Lower leg skin (tissue), 4 donors: ENCODE data around the gene ITM2B. TPM values are rescaled to one million over a fixed set of nuclear protein-coding genes. Genes with fewer than 3 reads are reported as not detected.

ENCODE experiments used
- DNase-seq, 2 donors: peaks; one replicate each; pipeline ENCODE4 v3.0.0-alpha.2; 2019; ENCODE audit warnings: low spot score in 2 of 2
- H3K4me3 ChIP-seq: fragments of 200-600 bp; sonication (generic); 2 replicates; pipeline ENCODE4 v1.5.1; 2017; ENCODE audit warnings: mild to moderate bottlenecking, low read depth; ENCODE audit not compliant: poor library complexity, severe bottlenecking
- POLR2A ChIP-seq, 2 donors: fragments of 450-650 bp; IDR thresholded peaks; one replicate each; pipeline ENCODE4 v1.6.1; 2016 to 2017; ENCODE audit warnings: antibody characterized with exemption in 2 of 2, mild to moderate bottlenecking in 1 of 2, moderate library complexity in 1 of 2
- WGBS, 2 donors: methylation state at CpG; one replicate each; pipeline ENCODE4 v1.1.5; 2018; 5-methylcytosine and 5-hydroxymethylcytosine counted together
- intact Hi-C: fragments of 100-400 bp; cut with DNase I; formaldehyde crosslinking; loops from one replicate; pipeline ENCODE4 v1.15.0; 2023; ENCODE audit warnings: low total_unique reads
- total RNA-seq, 4 donors: library from RNA; depleted of rRNA; stranded (reverse); fragments of >200 nt; gene quantifications; one replicate each; pipeline ENCODE4 v1.1.0, GENCODE V29; 2016
- TF ChIP-seq, protein P1 (sequence below), 3 donors: fragments of 450-650 bp; IDR thresholded peaks; one replicate each; pipeline ENCODE4 v1.5.1; 2016; ENCODE audit warnings: antibody characterized with exemption in 3 of 3, mild to moderate bottlenecking in 3 of 3, moderate library complexity in 2 of 3

Gene ITM2B
- total RNA-seq, 4 donors from 2014 or later: 749 to 856 (median 792) TPM

DNA sequence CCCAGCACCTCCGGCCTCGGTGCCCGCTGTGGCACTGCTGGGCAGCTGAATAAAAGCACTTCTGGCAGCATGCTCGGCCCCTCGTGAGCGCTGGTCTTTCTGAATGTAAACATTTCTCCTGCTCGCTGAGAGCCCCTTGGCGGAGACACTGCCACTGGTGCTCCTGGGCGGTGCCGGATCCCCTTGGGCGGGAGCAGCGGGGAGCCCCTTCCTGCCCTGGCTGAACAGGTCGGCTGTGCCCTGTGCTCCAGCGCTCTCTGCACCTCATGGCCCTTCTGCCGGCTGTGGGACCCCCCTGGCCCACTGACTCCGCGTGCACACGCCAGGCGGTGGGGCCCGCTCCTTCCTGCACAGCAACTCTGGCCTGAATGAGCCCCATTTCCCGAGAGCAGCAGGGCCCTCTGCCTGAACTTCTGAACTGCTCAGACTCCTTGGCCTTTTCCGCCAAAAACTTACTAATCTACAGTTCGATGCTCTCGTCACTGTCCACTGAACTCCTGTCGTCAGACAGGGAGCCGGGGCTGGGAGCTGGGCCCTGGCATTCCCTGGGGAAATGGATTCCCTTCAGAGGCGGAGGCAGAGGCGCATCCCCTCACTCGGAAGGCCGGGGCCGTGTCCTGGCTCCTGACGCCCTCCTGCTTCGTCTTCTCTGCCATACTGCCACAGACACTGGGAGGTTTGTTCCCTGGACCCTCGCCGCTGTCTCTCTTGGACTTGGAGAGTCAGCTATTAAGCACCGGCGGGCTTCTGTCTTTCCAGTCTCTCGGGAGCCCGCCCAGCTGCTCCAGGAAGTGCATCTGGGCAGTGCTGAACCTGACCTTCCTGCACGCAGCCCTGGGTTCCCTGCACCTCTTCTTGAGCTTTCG lies 84.7 kb downstream of the ITM2B start:
- DNase-seq: peak in 1 of 2 donors; percentile 85
- H3K4me3 ChIP-seq: no peak overlapping the region
- no peak for TF ChIP-seq POLR2A (IDR thresholded peaks at IDR 0.05)
- TF ChIP-seq, protein P1, sequence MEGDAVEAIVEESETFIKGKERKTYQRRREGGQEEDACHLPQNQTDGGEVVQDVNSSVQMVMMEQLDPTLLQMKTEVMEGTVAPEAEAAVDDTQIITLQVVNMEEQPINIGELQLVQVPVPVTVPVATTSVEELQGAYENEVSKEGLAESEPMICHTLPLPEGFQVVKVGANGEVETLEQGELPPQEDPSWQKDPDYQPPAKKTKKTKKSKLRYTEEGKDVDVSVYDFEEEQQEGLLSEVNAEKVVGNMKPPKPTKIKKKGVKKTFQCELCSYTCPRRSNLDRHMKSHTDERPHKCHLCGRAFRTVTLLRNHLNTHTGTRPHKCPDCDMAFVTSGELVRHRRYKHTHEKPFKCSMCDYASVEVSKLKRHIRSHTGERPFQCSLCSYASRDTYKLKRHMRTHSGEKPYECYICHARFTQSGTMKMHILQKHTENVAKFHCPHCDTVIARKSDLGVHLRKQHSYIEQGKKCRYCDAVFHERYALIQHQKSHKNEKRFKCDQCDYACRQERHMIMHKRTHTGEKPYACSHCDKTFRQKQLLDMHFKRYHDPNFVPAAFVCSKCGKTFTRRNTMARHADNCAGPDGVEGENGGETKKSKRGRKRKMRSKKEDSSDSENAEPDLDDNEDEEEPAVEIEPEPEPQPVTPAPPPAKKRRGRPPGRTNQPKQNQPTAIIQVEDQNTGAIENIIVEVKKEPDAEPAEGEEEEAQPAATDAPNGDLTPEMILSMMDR (IDR thresholded peaks at IDR 0.05): no peak
- intact Hi-C loops: loop anchor here (10.0 kb wide), 1 partner anchor 77 kb away; no protein-coding TSS in a partner anchor
- 86% methylated on average over 39 to 41 of the region's 41 CpGs for WGBS, 2 donors

DNA sequence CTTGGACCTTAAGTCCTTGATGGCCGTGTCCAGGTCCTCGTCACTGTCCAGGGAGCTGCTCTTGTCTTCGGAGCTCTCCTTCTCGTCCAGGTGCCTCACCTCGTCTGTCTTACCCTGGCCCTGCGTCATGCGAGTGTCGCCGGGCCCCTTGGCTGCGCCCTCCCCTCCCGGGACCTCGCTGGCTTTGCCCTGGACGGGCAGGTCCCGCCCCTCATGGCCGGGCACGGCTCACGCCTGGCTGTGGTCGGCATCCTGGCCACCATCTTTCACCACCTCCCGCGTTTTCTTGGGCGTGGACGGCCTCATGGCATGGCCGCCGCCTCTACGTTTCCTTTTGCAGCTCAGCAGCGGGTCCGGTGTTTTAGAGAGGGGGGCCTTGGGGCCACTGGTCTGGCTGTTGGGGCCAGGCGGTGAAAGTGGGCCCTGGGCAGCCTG lies 85.4 kb downstream of the ITM2B start:
- no peak for DNase-seq

DNA sequence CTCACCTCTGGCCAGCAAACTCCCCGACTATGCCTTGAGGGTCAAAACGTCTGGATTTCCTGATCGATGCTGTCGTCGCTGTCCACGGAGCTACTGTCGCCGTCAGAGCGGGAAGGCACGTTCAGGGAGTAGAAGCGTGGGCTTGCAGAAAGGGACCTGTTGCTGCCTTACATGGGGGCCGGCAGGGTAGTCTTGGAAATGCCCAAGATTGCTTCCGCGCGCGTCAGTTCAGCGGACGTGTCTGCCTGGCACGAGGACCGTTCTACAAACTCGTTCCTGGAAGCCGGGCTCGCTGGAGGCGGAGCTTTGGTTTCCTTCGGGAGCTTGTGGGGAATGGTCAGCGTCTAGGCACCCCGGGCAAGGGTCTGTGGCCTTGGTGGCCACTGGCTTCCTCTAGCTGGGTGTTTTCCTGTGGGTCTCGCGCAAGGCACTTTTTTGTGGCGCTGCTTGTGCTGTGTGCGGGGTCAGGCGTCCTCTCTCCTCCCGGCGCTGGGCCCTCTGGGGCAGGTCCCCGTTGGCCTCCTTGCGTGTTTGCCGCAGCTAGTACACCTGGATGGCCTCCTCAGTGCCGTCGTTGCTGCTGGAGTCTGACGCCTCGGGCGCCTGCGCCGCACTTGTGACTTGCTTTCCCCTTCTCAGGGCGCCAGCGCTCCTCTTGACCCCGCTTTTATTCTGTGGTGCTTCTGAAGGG lies 86.0 kb downstream of the ITM2B start:
- no peak for TF ChIP-seq POLR2A (IDR thresholded peaks at IDR 0.05)
- TF ChIP-seq, protein P1 (IDR thresholded peaks at IDR 0.05): no peak
- no peak for DNase-seq

More for the DNA sequence above, 85.4 kb downstream of the ITM2B start:
- 66 to 79% methylated on average over 28 of the region's 28 CpGs for WGBS, 2 donors
- H3K4me3 ChIP-seq: no peak overlapping the region
- TF ChIP-seq, protein P1 (IDR thresholded peaks at IDR 0.05): no peak
- no peak for TF ChIP-seq POLR2A (IDR thresholded peaks at IDR 0.05)
- intact Hi-C loops: loop anchor here (10.0 kb wide), 1 partner anchor 76 kb away; no protein-coding TSS in a partner anchor

More for the DNA sequence above, 86.0 kb downstream of the ITM2B start:
- 49 to 76% methylated on average over 45 to 47 of the region's 47 CpGs for WGBS, 2 donors
- intact Hi-C loops: loop anchor here (10.0 kb wide), 1 partner anchor 76 kb away; no protein-coding TSS in a partner anchor
- H3K4me3 ChIP-seq: no peak overlapping the region

Other genes starting within 250 kb of the ITM2B start
- gene SUCLA2, start 231.9 kb upstream of the ITM2B start, total RNA-seq: 10 to 100 TPM; 27.4 to 39.3 (median 35.4) TPM
- gene NUDT15, start 195.5 kb upstream of the ITM2B start, total RNA-seq: 10 to 100 TPM in 2 of 4 donors, 1 to 10 TPM in 2; 6.8 to 13.3 (median 10.5) TPM
- 10 to 100 TPM; 33.1 to 49.6 (median 37.7) TPM for gene MED4, start 138.1 kb upstream of the ITM2B start, total RNA-seq
- gene RB1, start 70.5 kb downstream of the ITM2B start, total RNA-seq: 10 to 100 TPM; 15.8 to 20.0 (median 16.4) TPM
- 10 to 100 TPM; 18.0 to 35.3 (median 23.1) TPM for gene LPAR6, start 179.9 kb downstream of the ITM2B start, total RNA-seq